Left ventricle myocardium inferior (tissue), 1 donor: ENCODE data around the gene DNAH12. TPM values are rescaled to one million over a fixed set of nuclear protein-coding genes. Genes with fewer than 3 reads are reported as not detected.
"Not testable (repeated sequence)": the region's sequence is repeated elsewhere in the genome, so short reads cannot be mapped to it uniquely, and the experiment has no call there.

Source experiments
- DNase-seq: peaks from one replicate; pipeline ENCODE4 v3.0.0-alpha.2; 2020
- H3K27ac ChIP-seq: fragments of 200-600 bp; replicated peaks from 2 replicates; pipeline ENCODE4 v1.8.0; 2021
- H3K27me3 ChIP-seq: fragments of 200-600 bp; 2 replicates; pipeline ENCODE4 v1.8.0; 2021; ENCODE audit warnings: low read depth
- H3K36me3 ChIP-seq: fragments of 200-600 bp; 2 replicates; pipeline ENCODE4 v1.8.0; 2021
- H3K4me1 ChIP-seq: fragments of 200-600 bp; 2 replicates; pipeline ENCODE4 v1.8.0; 2021
- H3K4me3 ChIP-seq: fragments of 200-600 bp; 2 replicates; pipeline ENCODE4 v1.8.0; 2021; ENCODE audit warnings: mild to moderate bottlenecking, moderate library complexity
- H3K9me3 ChIP-seq: fragments of 200-600 bp; replicated peaks from 2 replicates; pipeline ENCODE4 v1.8.0; 2021
- CTCF ChIP-seq: fragments of 200-600 bp; IDR thresholded peaks from 2 replicates; pipeline ENCODE4 v1.8.0; 2021; ENCODE audit warnings: antibody characterized with exemption, mild to moderate bottlenecking, borderline replicate concordance
- intact Hi-C: fragments of 100-400 bp; cut with micrococcal nuclease; formaldehyde crosslinking; loops from one replicate; pipeline ENCODE4 v1.11.0; 2022
- total RNA-seq: library from RNA; stranded (reverse); fragmentation: NEBNext Ultra II Directional; extraction: Animal tissue kit (Norgen Biotek cat#: 25700); gene quantifications from one replicate; pipeline ENCODE4 v1.2.1, GENCODE V29; 2021
- donor health status: DM: no; HTN: yes; CAD: no; lungs with severe emphysema.

The DNAH12 gene
- total RNA-seq, 1 donor from 2014 or later: 0.16 TPM

- Histone ChIP-seq H3K27me3 (no peaks in the 10 kb centered on the region), H3K27ac (no peak overlapping the region), H3K4me3 (no peak overlapping the region), H3K9me3 (no peaks in the 10 kb centered on the region), H3K36me3 (no peaks in the 10 kb centered on the region), H3K4me1 (no peaks in the 10 kb centered on the region)
- no peak for DNase-seq
- no peak for TF ChIP-seq CTCF
- intact Hi-C loops: no loop called here
Observed at GRCh38 chr3:57497904-57498303, 46.2 kb downstream of the DNAH12 start.

- DNase-seq: no peak
- Histone ChIP-seq H3K4me3 (no peak overlapping the region), H3K27ac (no peak overlapping the region), H3K36me3 (no peaks in the 10 kb centered on the region), H3K27me3 (no peaks in the 10 kb centered on the region), H3K9me3 (no peaks in the 10 kb centered on the region), H3K4me1 (no peaks in the 10 kb centered on the region)
- intact Hi-C loops: no loop called here
- no peak for TF ChIP-seq CTCF
Observed at GRCh38 chr3:57484563-57484962, 59.6 kb downstream of the DNAH12 start.

- intact Hi-C loops, DNase-seq, H3K4me1 ChIP-seq: not testable (repeated sequence)
Observed at GRCh38 chr3:57477193-57477592, 67.0 kb downstream of the DNAH12 start.

GRCh38 chr3:57464801-57465200, 79.3 kb downstream of the DNAH12 start:
- no peaks in the 10 kb centered on the region for H3K27me3 ChIP-seq
- H3K9me3 ChIP-seq: no peaks in the 10 kb centered on the region
- H3K36me3 ChIP-seq: no peaks in the 10 kb centered on the region
- H3K27ac ChIP-seq: no peak overlapping the region
- intact Hi-C loops: no loop called here
- no peak for TF ChIP-seq CTCF
- H3K4me1 ChIP-seq: no peaks in the 10 kb centered on the region
- no peak for DNase-seq
- H3K4me3 ChIP-seq: no peak overlapping the region

More at GRCh38 chr3:57477193-57477592, 67.0 kb downstream of the DNAH12 start:
- H3K36me3 ChIP-seq, H3K27me3 ChIP-seq, H3K4me3 ChIP-seq, H3K9me3 ChIP-seq, H3K27ac ChIP-seq: not testable (repeated sequence)

GRCh38 chr3:57464011-57464410, 80.1 kb downstream of the DNAH12 start:
- no peaks in the 10 kb centered on the region for H3K9me3 ChIP-seq
- H3K27me3 ChIP-seq: no peaks in the 10 kb centered on the region
- no peaks in the 10 kb centered on the region for H3K36me3 ChIP-seq
- intact Hi-C loops: no loop called here
- no peaks in the 10 kb centered on the region for H3K4me1 ChIP-seq
- no peak for TF ChIP-seq CTCF
- H3K27ac ChIP-seq: no peak overlapping the region
- DNase-seq: no peak
- no peak overlapping the region for H3K4me3 ChIP-seq

GRCh38 chr3:57451150-57451846, 92.8 kb downstream of the DNAH12 start:
- Histone ChIP-seq H3K27ac (no peak overlapping the region), H3K4me1 (peaks cover 9% of the 10 kb centered on the region), H3K27me3 (peaks cover 7% of the 10 kb centered on the region), H3K4me3 (no peak overlapping the region), H3K36me3 (no peaks in the 10 kb centered on the region), H3K9me3 (no peaks in the 10 kb centered on the region)
- intact Hi-C loops: no loop called here
- no peak for DNase-seq
- no peak for TF ChIP-seq CTCF

GRCh38 chr3:57449276-57449847, 94.8 kb downstream of the DNAH12 start:
- intact Hi-C loops, H3K9me3 ChIP-seq, DNase-seq: not testable (repeated sequence)

GRCh38 chr3:57448489-57448888, 95.7 kb downstream of the DNAH12 start:
- intact Hi-C loops, H3K27me3 ChIP-seq, H3K36me3 ChIP-seq, DNase-seq, H3K27ac ChIP-seq, H3K9me3 ChIP-seq, H3K4me3 ChIP-seq: not testable (repeated sequence)
- H3K4me1 ChIP-seq: peaks cover 12% of the 10 kb centered on the region

More at GRCh38 chr3:57449276-57449847, 94.8 kb downstream of the DNAH12 start:
- not testable (repeated sequence) for H3K4me3 ChIP-seq, H3K27ac ChIP-seq, H3K27me3 ChIP-seq, H3K36me3 ChIP-seq
- peaks cover 12% of the 10 kb centered on the region for H3K4me1 ChIP-seq
